Natural killer cell treated with Interleukin-12 subunit alpha and Interleukin-12 subunit beta and Interleukin-15 and Interleukin-18, amount 100 ng/mL, for 72 hours (primary cell): ENCODE results near the gene TTC33. TPM values are rescaled to one million over a fixed set of nuclear protein-coding genes. Genes with fewer than 3 reads are reported as not detected.

ENCODE experiments used
- ATAC-seq, 2 donors: fragments of 150-1000 bp; cut with Tn5 transposase in 1 of 2; sonication (Bioruptor Pico), chemical (Tn5 transposase) in 1 of 2; 2 replicates each; pipeline ENCODE4 v1.10.0; 2021
- DNase-seq: peaks from one replicate; pipeline ENCODE4 v3.0.0; 2022; ENCODE audit warnings: low spot score
- H3K27ac Mint-ChIP-seq, 2 donors: 1 replicate in 1 of 2; 2 replicates in 1 of 2; pipeline ENCODE4 v1.8.0; 2022; ENCODE audit warnings: mixed read lengths in 2 of 2, mild to moderate bottlenecking in 1 of 2, moderate library complexity in 1 of 2
- H3K27me3 Mint-ChIP-seq, 2 donors: 1 replicate in 1 of 2; 2 replicates in 1 of 2; pipeline ENCODE4 v1.8.0; 2022; ENCODE audit warnings: mixed read lengths in 2 of 2
- H3K36me3 Mint-ChIP-seq: one replicate; pipeline ENCODE4 v1.8.0; 2022; ENCODE audit warnings: mixed read lengths
- H3K4me1 Mint-ChIP-seq, 2 donors: 1 replicate in 1 of 2; 2 replicates in 1 of 2; pipeline ENCODE4 v1.8.0; 2022; ENCODE audit warnings: low read depth in 2 of 2, mixed read lengths in 2 of 2, mild to moderate bottlenecking in 1 of 2
- H3K4me3 Mint-ChIP-seq: one replicate; pipeline ENCODE4 v1.8.0; 2022; ENCODE audit warnings: mixed read lengths
- H3K9me3 Mint-ChIP-seq: 2 replicates; pipeline ENCODE4 v1.8.0; 2022; ENCODE audit warnings: mixed read lengths
- total RNA-seq, 2 donors: library from RNA; stranded (reverse); gene quantifications; one replicate each; pipeline ENCODE4 v1.2.3, GENCODE V29; 2022

Gene TTC33
- total RNA-seq, 2 donors from 2014 or later = 13.5 to 16.9 TPM

- peaks cover 11% of the 10 kb centered on the region for H3K36me3 Mint-ChIP-seq
- peaks cover 7% of the 10 kb centered on the region for H3K9me3 Mint-ChIP-seq
- no peak overlapping the region for H3K27ac Mint-ChIP-seq
- no peaks in the 10 kb centered on the region for H3K27me3 Mint-ChIP-seq
- H3K4me3 Mint-ChIP-seq = no peak overlapping the region
- no peak for DNase-seq
- peaks cover 7 to 8% of the 10 kb centered on the region in 2 donors for H3K4me1 Mint-ChIP-seq
- no peak for ATAC-seq
These were observed 281.5 kb downstream of the TTC33 start for GRCh38 chr5:40474250-40474649.

- Mint-ChIP-seq H3K4me3 (no peak overlapping the region), H3K27me3 (no peaks in the 10 kb centered on the region), H3K9me3 (peaks cover 1% of the 10 kb centered on the region), H3K36me3 (peaks cover 10% of the 10 kb centered on the region), H3K4me1 (peaks cover 0 to 12% of the 10 kb centered on the region in 2 donors), H3K27ac (no peak overlapping the region)
- DNase-seq = no peak
- ATAC-seq = no peak
These were observed 290.3 kb downstream of the TTC33 start for GRCh38 chr5:40465416-40465815.

GRCh38 chr5:40464511-40464910 is 291.2 kb downstream of the TTC33 start:
- Mint-ChIP-seq H3K4me1 (peaks cover 0 to 12% of the 10 kb centered on the region in 2 donors), H3K27ac (peak overlapping the region in 1 of 2 donors; percentile 48), H3K4me3 (no peak overlapping the region), H3K36me3 (peaks cover 14% of the 10 kb centered on the region), H3K27me3 (no peaks in the 10 kb centered on the region), H3K9me3 (peaks cover 4% of the 10 kb centered on the region)
- no peak for DNase-seq
- ATAC-seq = no peak

Other genes with a start within 250 kb of the TTC33 start
- gene PTGER4, start 76.0 kb downstream of the TTC33 start, total RNA-seq = 100 to 1,000 TPM; 144 to 154 TPM
- 10 to 100 TPM; 92.3 to 94.9 TPM for gene PRKAA1, start 42.4 kb upstream of the TTC33 start, total RNA-seq
- 1,000 to 10,000 TPM in 1 of 2 donors, 100 to 1,000 TPM in 1; 886 to 1,034 TPM for gene RPL37, start 79.3 kb upstream of the TTC33 start, total RNA-seq
- gene CARD6, start 85.4 kb upstream of the TTC33 start, total RNA-seq = 10 to 100 TPM in 1 of 2 donors, 1 to 10 TPM in 1; 3.7 to 11.2 TPM
- not detected for gene C7, start 153.5 kb upstream of the TTC33 start, total RNA-seq